Tibial nerve (tissue), 3 donors: ENCODE measurements around the gene GNAT2.

Source experiments
- CTCF ChIP-seq, 5 experiments: fragments of 200-600 bp in 3 of 5; fragments of 450-650 bp in 2 of 5; sonication (generic) in 3 of 5; IDR thresholded peaks; one replicate each; pipeline ENCODE4 v1.5.1; 2016 to 2019; ENCODE audit warnings: antibody characterized with exemption in 5 of 5, mild to moderate bottlenecking in 3 of 5, moderate library complexity in 2 of 5
- POLR2A ChIP-seq, 2 donors: fragments of 450-650 bp; IDR thresholded peaks; one replicate each; pipeline ENCODE4 v1.6.1; 2017; ENCODE audit warnings: antibody characterized with exemption in 2 of 2, mild to moderate bottlenecking in 2 of 2, moderate library complexity in 2 of 2

DNA sequence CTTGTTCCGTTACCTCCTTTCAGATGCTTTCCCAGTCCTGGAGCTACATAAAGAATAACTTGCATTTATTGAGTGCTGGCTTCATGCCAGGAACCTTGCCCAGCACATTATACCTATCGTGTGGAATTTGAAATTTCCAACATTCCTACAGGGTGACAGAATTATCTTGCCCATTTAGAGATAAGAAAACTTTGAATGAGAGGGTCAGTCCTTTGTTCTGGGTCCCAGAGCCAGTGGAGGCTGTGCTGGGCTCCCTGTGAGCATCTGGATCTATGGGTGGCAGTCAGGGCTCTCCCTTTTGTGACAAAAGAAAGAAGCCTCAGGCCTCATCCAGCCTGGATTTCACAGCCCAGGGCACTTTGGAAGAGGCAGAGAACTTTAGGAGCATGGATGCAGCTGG is 39.7 kb upstream of the GNAT2 start:
- TF ChIP-seq POLR2A (IDR thresholded peaks at IDR 0.05) (no peak), CTCF (IDR thresholded peaks at IDR 0.05) (no peak)
